HG03378 (cell line): Measurements from ENCODE around the gene TLK2.
A peak's percentile ranks its signal among the peaks of the same experiment; 100 is the strongest.
"Not testable (repeated sequence)": the region's sequence is repeated elsewhere in the genome, so short reads cannot be mapped to it uniquely, and the experiment has no call there.

Source experiments
- ATAC-seq: cut with Tn5 transposase; IDR thresholded peaks from one replicate; pipeline ENCODE4 v1.9.1; 2021; ENCODE audit warnings: mild to moderate bottlenecking, moderate library complexity; ENCODE audit not compliant: unreplicated experiment

Gene TLK2

GRCh38 chr17:62478424-62478879 is at the start of gene TLK2:
Gene TLK2, plus strand, starts transcription at chr17:62478825. Its CDS starts 2,301 bp downstream, at chr17:62481126.
- peak; percentile 47 for ATAC-seq

- not testable (repeated sequence) for ATAC-seq
Measured at GRCh38 chr17:62435251-62435650, 43.4 kb upstream of the TLK2 start.

GRCh38 chr17:62441181-62441580 is 37.4 kb upstream of the TLK2 start:
- ATAC-seq = not testable (repeated sequence)

- ATAC-seq = no peak
Measured at GRCh38 chr17:62444063-62444462, 34.6 kb upstream of the TLK2 start.

- ATAC-seq = not testable (repeated sequence)
Measured at GRCh38 chr17:62445791-62446190, 32.8 kb upstream of the TLK2 start.

GRCh38 chr17:62452195-62452594 is 26.4 kb upstream of the TLK2 start:
- not testable (repeated sequence) for ATAC-seq

- ATAC-seq = not testable (repeated sequence)
Measured at GRCh38 chr17:62453041-62453440, 25.6 kb upstream of the TLK2 start.

- ATAC-seq = peak; percentile 27
Measured at GRCh38 chr17:62453656-62454055, 25.0 kb upstream of the TLK2 start.

- ATAC-seq = peak; percentile 52
Measured at GRCh38 chr17:62454111-62454510, 24.5 kb upstream of the TLK2 start.

- no peak for ATAC-seq
Measured at GRCh38 chr17:62456016-62456415, 22.6 kb upstream of the TLK2 start.

- not testable (repeated sequence) for ATAC-seq
Measured at GRCh38 chr17:62458483-62458882, 20.1 kb upstream of the TLK2 start.

GRCh38 chr17:62464422-62464821 is 14.2 kb upstream of the TLK2 start:
- ATAC-seq = not testable (repeated sequence)

GRCh38 chr17:62465271-62465670 is 13.4 kb upstream of the TLK2 start:
- not testable (repeated sequence) for ATAC-seq

GRCh38 chr17:62470666-62471379 is 7.8 kb upstream of the TLK2 start:
- not testable (repeated sequence) for ATAC-seq

GRCh38 chr17:62471380-62471880 is 7.2 kb upstream of the TLK2 start:
- ATAC-seq = not testable (repeated sequence)

- ATAC-seq = not testable (repeated sequence)
Measured at GRCh38 chr17:62473030-62473982, 5.3 kb upstream of the TLK2 start.

GRCh38 chr17:62477111-62477510 is 1.5 kb upstream of the TLK2 start:
- not testable (repeated sequence) for ATAC-seq

- ATAC-seq = peak; percentile 28
Measured at GRCh38 chr17:62477718-62478408, 762 bp upstream of the TLK2 start.

- peak; percentile 31 for ATAC-seq
Measured at GRCh38 chr17:62478880-62479638, 434 bp downstream of the TLK2 start.
